WERI-Rb-1 (cell line): ENCODE measurements around the gene PDE2A.

Experiments used
- DNase-seq: peaks from one replicate; pipeline ENCODE4 v3.0.0-alpha.2; 2020
- H3K27ac ChIP-seq: fragments of 250-450 bp; sonication (Bioruptor Pico); 2 replicates; pipeline ENCODE4 v1.5.1; 2020; ENCODE audit warnings: mild to moderate bottlenecking, moderate library complexity
- H3K27me3 ChIP-seq: fragments of 250-450 bp; sonication (Bioruptor Pico); 2 replicates; pipeline ENCODE4 v1.5.1; 2021; ENCODE audit warnings: mild to moderate bottlenecking, low read depth, moderate library complexity; ENCODE audit not compliant: insufficient read depth, severe bottlenecking
- H3K36me3 ChIP-seq: fragments of 250-450 bp; sonication (Bioruptor Pico); 2 replicates; pipeline ENCODE4 v1.5.1; 2020; ENCODE audit warnings: mild to moderate bottlenecking, moderate library complexity
- H3K4me3 ChIP-seq: 2 replicates; pipeline ENCODE4 v1.5.1; 2011; ENCODE audit warnings: low read depth, mild to moderate bottlenecking, control low read depth, low read length
- H3K9me3 ChIP-seq: fragments of 250-450 bp; sonication (Bioruptor Pico); 2 replicates; pipeline ENCODE4 v1.5.1; 2021; ENCODE audit warnings: mild to moderate bottlenecking, moderate library complexity; ENCODE audit not compliant: severe bottlenecking
- CTCF ChIP-seq: IDR thresholded peaks from 2 replicates; pipeline ENCODE4 v1.5.1; 2011; ENCODE audit warnings: low read depth, mild to moderate bottlenecking, control low read depth, inconsistent platforms, low read length

The PDE2A gene

GRCh38 chr11:72635933-72636332 lies 38.3 kb downstream of the PDE2A start:
- no peaks in the 10 kb centered on the region for H3K27me3 ChIP-seq

GRCh38 chr11:72635309-72635915 lies 38.8 kb downstream of the PDE2A start:
- peaks cover 4% of the 10 kb centered on the region; the same call in 1 of the 2 replicates for H3K36me3 ChIP-seq
- H3K9me3 ChIP-seq, result no peaks in the 10 kb centered on the region
- no peak overlapping the region for H3K4me3 ChIP-seq
- no peak for DNase-seq
- no peak for TF ChIP-seq CTCF
- H3K27me3 ChIP-seq, result no peaks in the 10 kb centered on the region
- H3K27ac ChIP-seq, result peak overlapping the region; percentile 87

More at GRCh38 chr11:72635933-72636332, 38.3 kb downstream of the PDE2A start:
- no peak for DNase-seq
- Histone ChIP-seq H3K9me3 (no peaks in the 10 kb centered on the region), H3K27ac (peak overlapping the region; percentile 87), H3K4me3 (no peak overlapping the region; the same call in 1 of the 2 replicates), H3K36me3 (peaks cover 4% of the 10 kb centered on the region; the same call in 1 of the 2 replicates)
- TF ChIP-seq CTCF, result no peak

- TF ChIP-seq CTCF, result no peak
Measured at GRCh38 chr11:72634472-72635095, 39.6 kb downstream of the PDE2A start.

GRCh38 chr11:72634016-72634415 lies 40.2 kb downstream of the PDE2A start:
- no peak overlapping the region; the same call in 1 of the 2 replicates for H3K27ac ChIP-seq
- H3K27me3 ChIP-seq, result no peaks in the 10 kb centered on the region
- H3K9me3 ChIP-seq, result no peaks in the 10 kb centered on the region
- no peak for DNase-seq
- no peak for TF ChIP-seq CTCF
- H3K4me3 ChIP-seq, result no peak overlapping the region
- H3K36me3 ChIP-seq, result peaks cover 4% of the 10 kb centered on the region; the same call in 1 of the 2 replicates

More at GRCh38 chr11:72634472-72635095, 39.6 kb downstream of the PDE2A start:
- Histone ChIP-seq H3K27ac (no peak overlapping the region), H3K36me3 (peaks cover 4% of the 10 kb centered on the region; the same call in 1 of the 2 replicates), H3K27me3 (no peaks in the 10 kb centered on the region), H3K9me3 (no peaks in the 10 kb centered on the region), H3K4me3 (no peak overlapping the region)
- DNase-seq, result no peak

GRCh38 chr11:72633068-72633467 lies 41.2 kb downstream of the PDE2A start:
- Histone ChIP-seq H3K27me3 (no peaks in the 10 kb centered on the region), H3K4me3 (no peak overlapping the region), H3K36me3 (peaks cover 4% of the 10 kb centered on the region; the same call in 1 of the 2 replicates), H3K27ac (peak overlapping the region; percentile 34; the same call in 1 of the 2 replicates), H3K9me3 (no peaks in the 10 kb centered on the region)
- no peak for TF ChIP-seq CTCF
- DNase-seq, result no peak
